Left ventricle myocardium inferior (tissue), 1 donor: ENCODE results near the gene CEP131. TPM values are rescaled to one million over a fixed set of nuclear protein-coding genes. Genes with fewer than 3 reads are reported as not detected.
A peak's percentile ranks its signal among the peaks of the same experiment; 100 is the strongest.
"Not testable (repeated sequence)": the region's sequence is repeated elsewhere in the genome, so short reads cannot be mapped to it uniquely, and the experiment has no call there.

ENCODE experiments used
- DNase-seq: peaks from one replicate; pipeline ENCODE4 v3.0.0-alpha.2; 2020
- H3K27ac ChIP-seq: fragments of 200-600 bp; replicated peaks from 2 replicates; pipeline ENCODE4 v1.8.0; 2021
- H3K27me3 ChIP-seq: fragments of 200-600 bp; 2 replicates; pipeline ENCODE4 v1.8.0; 2021; ENCODE audit warnings: low read depth
- H3K36me3 ChIP-seq: fragments of 200-600 bp; 2 replicates; pipeline ENCODE4 v1.8.0; 2021
- H3K4me1 ChIP-seq: fragments of 200-600 bp; 2 replicates; pipeline ENCODE4 v1.8.0; 2021
- H3K4me3 ChIP-seq: fragments of 200-600 bp; 2 replicates; pipeline ENCODE4 v1.8.0; 2021; ENCODE audit warnings: mild to moderate bottlenecking, moderate library complexity
- H3K9me3 ChIP-seq: fragments of 200-600 bp; replicated peaks from 2 replicates; pipeline ENCODE4 v1.8.0; 2021
- CTCF ChIP-seq: fragments of 200-600 bp; IDR thresholded peaks from 2 replicates; pipeline ENCODE4 v1.8.0; 2021; ENCODE audit warnings: antibody characterized with exemption, mild to moderate bottlenecking, borderline replicate concordance
- intact Hi-C: fragments of 100-400 bp; cut with micrococcal nuclease; formaldehyde crosslinking; loops from one replicate; pipeline ENCODE4 v1.11.0; 2022
- total RNA-seq: library from RNA; stranded (reverse); fragmentation: NEBNext Ultra II Directional; extraction: Animal tissue kit (Norgen Biotek cat#: 25700); gene quantifications from one replicate; pipeline ENCODE4 v1.2.1, GENCODE V29; 2021
- donor health status: DM: no; HTN: yes; CAD: no; lungs with severe emphysema.

Gene CEP131
- total RNA-seq, 1 donor from 2014 or later, result 7.6 TPM

GRCh38 chr17:81228834-81229665, 6.3 kb upstream of the CEP131 start:
- intact Hi-C loops, result no loop called here
- Histone ChIP-seq H3K4me3 (no peak overlapping the region), H3K36me3 (peaks cover 44% of the 10 kb centered on the region), H3K9me3 (peaks cover 8% of the 10 kb centered on the region), H3K4me1 (no peaks in the 10 kb centered on the region), H3K27ac (no peak overlapping the region), H3K27me3 (no peaks in the 10 kb centered on the region)
- DNase-seq, result no peak
- no peak for TF ChIP-seq CTCF

- TF ChIP-seq CTCF, result no peak
- intact Hi-C loops, result no loop called here
- no peak for DNase-seq
- Histone ChIP-seq H3K27ac (no peak overlapping the region), H3K27me3 (no peaks in the 10 kb centered on the region), H3K36me3 (peaks cover 40% of the 10 kb centered on the region), H3K4me1 (peaks cover 5% of the 10 kb centered on the region), H3K9me3 (peaks cover 8% of the 10 kb centered on the region), H3K4me3 (no peak overlapping the region)
Observed at GRCh38 chr17:81228420-81228819, 5.7 kb upstream of the CEP131 start.

- H3K36me3 ChIP-seq, result peaks cover 32% of the 10 kb centered on the region
- H3K27ac ChIP-seq, H3K4me3 ChIP-seq, DNase-seq, H3K27me3 ChIP-seq, H3K9me3 ChIP-seq, H3K4me1 ChIP-seq, intact Hi-C loops: not testable (repeated sequence)
Observed at GRCh38 chr17:81227630-81228029, 4.9 kb upstream of the CEP131 start.

- Histone ChIP-seq H3K27ac (peak overlapping the region; percentile 3), H3K27me3 (no peaks in the 10 kb centered on the region), H3K4me3 (peak overlapping the region; percentile 89), H3K9me3 (peaks cover 8% of the 10 kb centered on the region), H3K36me3 (peaks cover 10% of the 10 kb centered on the region), H3K4me1 (peaks cover 26% of the 10 kb centered on the region)
- no peak for TF ChIP-seq CTCF
- intact Hi-C loops, result no loop called here
- DNase-seq, result no peak
Observed at GRCh38 chr17:81223762-81224130, 981 bp upstream of the CEP131 start.

- Histone ChIP-seq H3K4me3 (peak overlapping the region; percentile 89), H3K36me3 (peaks cover 13% of the 10 kb centered on the region), H3K27me3 (no peaks in the 10 kb centered on the region), H3K4me1 (peaks cover 26% of the 10 kb centered on the region), H3K9me3 (peaks cover 8% of the 10 kb centered on the region), H3K27ac (peak overlapping the region; percentile 41)
- no peak for TF ChIP-seq CTCF
- DNase-seq, result no peak
- intact Hi-C loops, result no loop called here
Observed at GRCh38 chr17:81222620-81222905, 202 bp downstream of the CEP131 start.

GRCh38 chr17:81221842-81222619, 734 bp downstream of the CEP131 start:
- no peak for TF ChIP-seq CTCF
- H3K36me3 ChIP-seq, result peaks cover 13% of the 10 kb centered on the region
- H3K9me3 ChIP-seq, result peaks cover 6% of the 10 kb centered on the region
- no peaks in the 10 kb centered on the region for H3K27me3 ChIP-seq
- no peak overlapping the region for H3K27ac ChIP-seq
- H3K4me3 ChIP-seq, result peak overlapping the region; percentile 89
- peaks cover 26% of the 10 kb centered on the region for H3K4me1 ChIP-seq
- DNase-seq, result no peak
- intact Hi-C loops, result no loop called here
